ENCODE measurements around the gene SLC38A11.
"Not testable (repeated sequence)": the region's sequence is repeated elsewhere in the genome, so short reads cannot be mapped to it uniquely, and the experiment has no call there.

GRCh38 chr2:164986027-164986426 lies 30.7 kb upstream of the SLC38A11 start:
- not testable (repeated sequence) for TF ChIP-seq CTCF (IDR thresholded peaks at IDR 0.05; ENCODE audit: low read length); EZH2 (IDR thresholded peaks at IDR 0.05; ENCODE audit: borderline replicate concordance, low read length)

All from OCI-LY1 (cell line).